ENCODE data around the gene KRTAP5-5. TPM values are rescaled to one million over a fixed set of nuclear protein-coding genes. Genes with fewer than 3 reads are reported as not detected.

The KRTAP5-5 gene
- total and polyA plus RNA-seq, 2 donors (not counting 3 experiments of a cell fraction or from before 2014, with no cell fraction given): not detected

DNA sequence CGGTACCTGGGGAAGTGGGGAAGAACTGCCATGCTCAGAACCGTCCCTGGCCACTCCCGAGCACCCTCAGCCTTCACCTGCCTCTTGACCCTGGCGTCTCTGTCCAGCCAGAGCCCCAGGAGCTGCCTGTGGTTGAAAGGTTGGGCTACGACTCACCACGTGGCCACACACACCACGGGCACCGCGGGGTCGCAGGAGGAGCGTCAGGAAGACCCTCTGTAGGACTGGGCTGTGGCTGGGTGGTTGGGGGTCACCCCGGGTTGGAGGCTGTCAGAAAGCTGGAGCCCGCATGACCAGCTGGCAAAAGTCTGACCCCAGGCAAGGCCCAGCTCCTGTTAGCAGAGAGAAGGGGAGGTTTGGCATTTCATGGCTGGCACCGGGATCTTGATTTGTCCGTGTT lies 11.5 kb downstream of the KRTAP5-5 start:
- CTCF ChIA-PET: interaction anchor here (1.1 to 4.9 kb wide), 3 partner anchors 9 to 192 kb away, joined by 4 to 74 read pairs (median 8); no protein-coding TSS in a partner anchor
- TF ChIP-seq POLR2A (IDR thresholded peaks at IDR 0.05; ENCODE audit: low read depth, low read length) (no peak), GATA2 (IDR thresholded peaks at IDR 0.05; ENCODE audit: insufficient read depth, insufficient read length, low read depth, low read length) (no peak), JUN (IDR thresholded peaks at IDR 0.05; ENCODE audit: borderline replicate concordance, insufficient read depth, insufficient read length, low read depth) (no peak), FOS (IDR thresholded peaks at IDR 0.05; ENCODE audit: borderline replicate concordance, insufficient read depth, low read length) (no peak), EZH2 (IDR thresholded peaks at IDR 0.05; ENCODE audit: borderline replicate concordance, low read depth, low read length, severe bottlenecking) (no peak), MYC (IDR thresholded peaks at IDR 0.05; ENCODE audit: low read depth, low read length) (no peak), POLR2AphosphoS5 (IDR thresholded peaks at IDR 0.05; ENCODE audit: insufficient read depth, low read depth, low read length) (no peak)
- TF ChIP-seq, protein P1, sequence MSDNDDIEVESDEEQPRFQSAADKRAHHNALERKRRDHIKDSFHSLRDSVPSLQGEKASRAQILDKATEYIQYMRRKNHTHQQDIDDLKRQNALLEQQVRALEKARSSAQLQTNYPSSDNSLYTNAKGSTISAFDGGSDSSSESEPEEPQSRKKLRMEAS (IDR thresholded peaks at IDR 0.05; ENCODE audit: insufficient read depth, insufficient read length): no peak
- TF ChIP-seq, protein P2, sequence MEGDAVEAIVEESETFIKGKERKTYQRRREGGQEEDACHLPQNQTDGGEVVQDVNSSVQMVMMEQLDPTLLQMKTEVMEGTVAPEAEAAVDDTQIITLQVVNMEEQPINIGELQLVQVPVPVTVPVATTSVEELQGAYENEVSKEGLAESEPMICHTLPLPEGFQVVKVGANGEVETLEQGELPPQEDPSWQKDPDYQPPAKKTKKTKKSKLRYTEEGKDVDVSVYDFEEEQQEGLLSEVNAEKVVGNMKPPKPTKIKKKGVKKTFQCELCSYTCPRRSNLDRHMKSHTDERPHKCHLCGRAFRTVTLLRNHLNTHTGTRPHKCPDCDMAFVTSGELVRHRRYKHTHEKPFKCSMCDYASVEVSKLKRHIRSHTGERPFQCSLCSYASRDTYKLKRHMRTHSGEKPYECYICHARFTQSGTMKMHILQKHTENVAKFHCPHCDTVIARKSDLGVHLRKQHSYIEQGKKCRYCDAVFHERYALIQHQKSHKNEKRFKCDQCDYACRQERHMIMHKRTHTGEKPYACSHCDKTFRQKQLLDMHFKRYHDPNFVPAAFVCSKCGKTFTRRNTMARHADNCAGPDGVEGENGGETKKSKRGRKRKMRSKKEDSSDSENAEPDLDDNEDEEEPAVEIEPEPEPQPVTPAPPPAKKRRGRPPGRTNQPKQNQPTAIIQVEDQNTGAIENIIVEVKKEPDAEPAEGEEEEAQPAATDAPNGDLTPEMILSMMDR (IDR thresholded peaks at IDR 0.05; ENCODE audit: extremely low read depth in 1 of 2, insufficient read depth in 1 of 2, low read depth in 1 of 2, low read length in 2 of 2): no peak
- peaks cover 11% of the 10 kb centered on the region for H3K4me1 ChIP-seq (ENCODE audit: control insufficient read depth, extremely low read depth, insufficient read depth, low read length)
- no peak for FAIRE-seq
- H3K9ac ChIP-seq (replicated peaks; ENCODE audit: extremely low read depth, insufficient read depth, low read length): no peak overlapping the region
- H3K27ac ChIP-seq (ENCODE audit: insufficient read depth, low read depth, low read length): no peak overlapping the region
- no peaks in the 10 kb centered on the region for H3K36me3 ChIP-seq (ENCODE audit: control insufficient read depth in 2 of 2, extremely low read depth in 1 of 2, insufficient read depth in 2 of 2, low read length in 2 of 2)
- POLR2A ChIA-PET: no interaction called here
- H3K9me3 ChIP-seq (replicated peaks; ENCODE audit: control insufficient read depth, insufficient read depth, low read length): no peaks in the 10 kb centered on the region
- peaks cover 0 to 3% of the 10 kb centered on the region in 2 experiments for H3K27me3 ChIP-seq (ENCODE audit: control insufficient read depth in 2 of 2, insufficient read depth in 2 of 2, low read length in 2 of 2)
- H4K20me1 ChIP-seq (replicated peaks; ENCODE audit: control insufficient read depth, extremely low read depth, insufficient read depth, low read length): no peaks in the 10 kb centered on the region
- no peaks in the 10 kb centered on the region for H3K79me2 ChIP-seq (ENCODE audit: control insufficient read depth, insufficient read depth, low read length)
- H3K9me1 ChIP-seq (replicated peaks; ENCODE audit: control insufficient read depth, extremely low read depth, insufficient read depth, low read length): no peaks in the 10 kb centered on the region
- H3K4me2 ChIP-seq (ENCODE audit: insufficient read depth, low read length): no peak overlapping the region
- no peak overlapping the region for H3K4me3 ChIP-seq (replicated peaks in 1 of 3; ENCODE audit: insufficient read depth in 1 of 3, low read depth in 1 of 3, low read length in 3 of 3)
- no peak overlapping the region for H2AFZ ChIP-seq (ENCODE audit: low read depth, low read length)
- DNase-seq (ENCODE audit: low read depth, low spot score): no peak
- intact Hi-C loops (cut with micrococcal nuclease): no loop called here
- dilution Hi-C loops (cut with MboI; ENCODE audit: extremely low pct_ligation_motif_present, low sequenced_read_pairs): no loop called here
- BruUV-seq (replicated peaks): no TSS peak
